GM23338 (cell line): ENCODE results near the gene ISLR2.

ENCODE experiments used
- CREB1 ChIP-seq: fragments of 250-450 bp; sonication (Bioruptor Pico); IDR thresholded peaks from 2 replicates; pipeline ENCODE4 v1.5.0; 2020; ENCODE audit warnings: low read depth, mild to moderate bottlenecking, moderate library complexity
- CTCF ChIP-seq, 2 experiments: fragments of 200-600 bp in 1 of 2; sonication (generic) in 1 of 2; conservative IDR thresholded peaks; 2 replicates each; pipeline versions ENCODE4 v1.5.1 to v1.6.1; 2016 to 2017; ENCODE audit warnings: antibody characterized with exemption in 2 of 2, low read depth in 2 of 2, mild to moderate bottlenecking in 2 of 2, moderate library complexity in 1 of 2
- ETS1 ChIP-seq: IDR thresholded peaks from 2 replicates; pipeline ENCODE4 v1.6.1; 2016; ENCODE audit warnings: antibody characterized with exemption
- EZH2 ChIP-seq: fragments of 200-600 bp; sonication (generic); IDR thresholded peaks from one replicate; pipeline ENCODE4 v1.8.0; 2017; ENCODE audit warnings: antibody characterized with exemption, mild to moderate bottlenecking, low read depth; ENCODE audit not compliant: unreplicated experiment
- EZH2phosphoT487 ChIP-seq: fragments of 200-600 bp; sonication (generic); IDR thresholded peaks from one replicate; pipeline ENCODE4 v1.8.1; 2018; ENCODE audit warnings: antibody characterized with exemption; ENCODE audit not compliant: unreplicated experiment
- JUNB ChIP-seq: IDR thresholded peaks from one replicate; pipeline ENCODE4 v1.6.1; 2016; ENCODE audit warnings: antibody characterized with exemption; ENCODE audit not compliant: unreplicated experiment
- NANOG ChIP-seq: IDR thresholded peaks from 2 replicates; pipeline ENCODE4 v1.6.1; 2016; ENCODE audit warnings: antibody characterized with exemption, borderline replicate concordance
- POLR2AphosphoS5 ChIP-seq: IDR thresholded peaks from 2 replicates; pipeline ENCODE4 v1.6.1; 2016; ENCODE audit warnings: antibody characterized with exemption, low read depth
- ZNF462 ChIP-seq: fragments of 250-450 bp; sonication (Bioruptor Pico); IDR thresholded peaks from 2 replicates; pipeline ENCODE4 v1.5.0; 2020; ENCODE audit warnings: mild to moderate bottlenecking, moderate library complexity

GRCh38 chr15:74109713-74110112, 20.7 kb upstream of the ISLR2 start:
- no peak for TF ChIP-seq CREB1 (CRISPR knock-in tag)
- TF ChIP-seq NANOG: no peak
- TF ChIP-seq CTCF (conservative IDR thresholded peaks at IDR 0.05; ENCODE audit: low read depth in 2 of 2): no peak
- TF ChIP-seq EZH2: no peak
- no peak for TF ChIP-seq EZH2phosphoT487
- TF ChIP-seq JUNB: no peak
- TF ChIP-seq ETS1: no peak
- TF ChIP-seq POLR2AphosphoS5: no peak
- TF ChIP-seq ZNF462: no peak
